HG02973 (cell line): Measurements from ENCODE around the gene ZEB2.
A peak's percentile ranks its signal among the peaks of the same experiment; 100 is the strongest.
"Not testable (repeated sequence)": the region's sequence is repeated elsewhere in the genome, so short reads cannot be mapped to it uniquely, and the experiment has no call there.

Source experiments
- ATAC-seq: cut with Tn5 transposase; IDR thresholded peaks from one replicate; pipeline ENCODE4 v1.9.1; 2021; ENCODE audit warnings: moderate library complexity; ENCODE audit not compliant: unreplicated experiment

The ZEB2 gene

GRCh38 chr2:144390424-144391020, 129.4 kb downstream of the ZEB2 start:
- no peak for ATAC-seq

- no peak for ATAC-seq
Observed at GRCh38 chr2:144389930-144390311, 130.0 kb downstream of the ZEB2 start.

- ATAC-seq, result no peak
Observed at GRCh38 chr2:144389151-144389929, 130.6 kb downstream of the ZEB2 start.

- ATAC-seq, result no peak
Observed at GRCh38 chr2:144385381-144385780, 134.5 kb downstream of the ZEB2 start.

GRCh38 chr2:144383571-144384100, 136.3 kb downstream of the ZEB2 start:
- ATAC-seq, result no peak

- peak; percentile 97 for ATAC-seq
Observed at GRCh38 chr2:144382849-144383248, 137.1 kb downstream of the ZEB2 start.

GRCh38 chr2:144381716-144382115, 138.2 kb downstream of the ZEB2 start:
- ATAC-seq, result no peak

GRCh38 chr2:144379851-144380311, 140.0 kb downstream of the ZEB2 start:
- ATAC-seq, result no peak

GRCh38 chr2:144378551-144378950, 141.4 kb downstream of the ZEB2 start:
- no peak for ATAC-seq

- no peak for ATAC-seq
Observed at GRCh38 chr2:144377914-144378313, 142.0 kb downstream of the ZEB2 start.

- no peak for ATAC-seq
Observed at GRCh38 chr2:144376926-144377325, 143.0 kb downstream of the ZEB2 start.

GRCh38 chr2:144376460-144376859, 143.5 kb downstream of the ZEB2 start:
- ATAC-seq, result no peak

- peak; percentile 58 for ATAC-seq
Observed at GRCh38 chr2:144374163-144374661, 145.7 kb downstream of the ZEB2 start.

GRCh38 chr2:144372410-144373080, 147.4 kb downstream of the ZEB2 start:
- ATAC-seq, result no peak

- no peak for ATAC-seq
Observed at GRCh38 chr2:144370937-144371584, 148.9 kb downstream of the ZEB2 start.

GRCh38 chr2:144369416-144369815, 150.5 kb downstream of the ZEB2 start:
- no peak for ATAC-seq

GRCh38 chr2:144366825-144367429, 153.0 kb downstream of the ZEB2 start:
- no peak for ATAC-seq

- peak; percentile 92 for ATAC-seq
Observed at GRCh38 chr2:144364944-144365738, 154.8 kb downstream of the ZEB2 start.

- not testable (repeated sequence) for ATAC-seq
Observed at GRCh38 chr2:144364247-144364646, 155.7 kb downstream of the ZEB2 start.

- no peak for ATAC-seq
Observed at GRCh38 chr2:144362401-144362800, 157.5 kb downstream of the ZEB2 start.
